NT2/D1 (cell line): ENCODE data around the gene MRPL38.

Source experiments
- SUZ12 ChIP-seq: IDR thresholded peaks from 2 replicates; pipeline ENCODE4 v1.6.1; 2011; ENCODE audit not compliant: insufficient read length, insufficient read depth; ENCODE audit errors: extremely low read depth
- YY1 ChIP-seq: IDR thresholded peaks from 2 replicates; pipeline ENCODE4 v1.6.1; 2011; ENCODE audit not compliant: insufficient read length, insufficient read depth

GRCh38 chr17:75855310-75856061 is 49.2 kb downstream of the MRPL38 start, which contains the start of gene WBP2:
- peak; percentile 5 for TF ChIP-seq YY1
- TF ChIP-seq SUZ12, result no peak
